Left lung (tissue), 10 donors: ENCODE measurements around the gene GAD1. TPM values are rescaled to one million over a fixed set of nuclear protein-coding genes. Genes with fewer than 3 reads are reported as not detected.

Source experiments
- ATAC-seq: fragments of 200-7000 bp; cut with Tn5 transposase; one replicate; pipeline ENCODE4 v1.9.1; 2020; ENCODE audit warnings: moderate library complexity
- DNase-seq, 4 donors: peaks; one replicate each; pipeline ENCODE4 v3.0.0-alpha.2; 2013 to 2020
- H3K27ac ChIP-seq, 2 donors: fragments of 200-600 bp; sonication (generic) in 1 of 2; one replicate each; pipeline versions ENCODE4 v1.5.0 to v1.8.0; 2020 to 2021
- H3K27me3 ChIP-seq, 2 donors: fragments of 200-600 bp; sonication (generic) in 1 of 2; one replicate each; pipeline versions ENCODE4 v1.5.0 to v1.8.0; 2020 to 2021
- H3K36me3 ChIP-seq, 2 donors: fragments of 200-600 bp; sonication (generic) in 1 of 2; one replicate each; pipeline versions ENCODE4 v1.5.0 to v1.8.0; 2020 to 2021
- H3K4me1 ChIP-seq, 2 donors: fragments of 200-600 bp; one replicate each; pipeline ENCODE4 v1.8.0; 2021
- H3K4me3 ChIP-seq, 2 donors: fragments of 200-600 bp; sonication (generic) in 1 of 2; one replicate each; pipeline versions ENCODE4 v1.5.0 to v1.8.0; 2020 to 2021; ENCODE audit warnings: mild to moderate bottlenecking in 1 of 2
- H3K9me3 ChIP-seq, 2 donors: fragments of 200-600 bp; sonication (generic) in 1 of 2; one replicate each; pipeline versions ENCODE4 v1.5.0 to v1.8.0; 2020 to 2021
- intact Hi-C, 2 donors: fragments of 100-400 bp; cut with DNase I; formaldehyde crosslinking; loops; one replicate each; pipeline versions ENCODE4 v1.11.2 to v1.14.2; 2022
- polyA plus RNA-seq, 6 donors: library from polyadenylated mRNA; unstranded; fragments of 120-200 nt; gene quantifications; one replicate each; pipeline ENCODE4 v1.2.1, GENCODE V29; 2013; ENCODE audit not compliant: insufficient read length in 6 of 6
- total RNA-seq, 2 donors: library from RNA; stranded (reverse); fragmentation: NEBNext Ultra II Directional; extraction: Animal tissue kit (Norgen Biotek cat#: 25700); gene quantifications; one replicate each; pipeline ENCODE4 v1.2.1, GENCODE V29; 2021
- TF ChIP-seq, protein P1 (sequence below), 2 donors: fragments of 200-600 bp; sonication (generic) in 1 of 2; IDR thresholded peaks; one replicate each; pipeline versions ENCODE4 v1.5.0 to v1.8.0; 2021; ENCODE audit warnings: antibody characterized with exemption in 2 of 2
- donor health status: DM: no; HTN: yes; CAD: no.
- donor health status: DM: no; HTN: no; CAD: no.

The GAD1 gene
- total and polyA plus RNA-seq, 8 donors = 0.29 to 1.7 (median 1.2) TPM; not detected in 1

DNA sequence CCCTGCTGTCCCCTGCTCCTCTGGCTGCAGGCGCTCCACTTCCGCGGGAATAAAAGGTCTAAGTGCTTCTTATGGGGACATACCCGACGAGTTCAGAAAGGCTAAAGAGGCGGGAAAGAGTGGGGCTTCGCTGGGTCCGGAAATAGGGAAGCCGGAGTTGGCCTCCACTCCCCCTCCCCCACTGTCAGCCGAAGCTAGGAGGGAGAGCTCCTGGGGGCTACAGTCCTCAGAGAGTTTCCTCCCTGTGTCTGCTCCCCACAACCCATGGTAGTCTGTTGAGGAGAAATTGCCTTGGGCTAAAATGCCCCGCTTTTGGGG is 7.2 kb downstream of the GAD1 start:
- H3K27ac ChIP-seq = no peak overlapping the region
- no peak overlapping the region for H3K4me3 ChIP-seq
- TF ChIP-seq, protein P1, sequence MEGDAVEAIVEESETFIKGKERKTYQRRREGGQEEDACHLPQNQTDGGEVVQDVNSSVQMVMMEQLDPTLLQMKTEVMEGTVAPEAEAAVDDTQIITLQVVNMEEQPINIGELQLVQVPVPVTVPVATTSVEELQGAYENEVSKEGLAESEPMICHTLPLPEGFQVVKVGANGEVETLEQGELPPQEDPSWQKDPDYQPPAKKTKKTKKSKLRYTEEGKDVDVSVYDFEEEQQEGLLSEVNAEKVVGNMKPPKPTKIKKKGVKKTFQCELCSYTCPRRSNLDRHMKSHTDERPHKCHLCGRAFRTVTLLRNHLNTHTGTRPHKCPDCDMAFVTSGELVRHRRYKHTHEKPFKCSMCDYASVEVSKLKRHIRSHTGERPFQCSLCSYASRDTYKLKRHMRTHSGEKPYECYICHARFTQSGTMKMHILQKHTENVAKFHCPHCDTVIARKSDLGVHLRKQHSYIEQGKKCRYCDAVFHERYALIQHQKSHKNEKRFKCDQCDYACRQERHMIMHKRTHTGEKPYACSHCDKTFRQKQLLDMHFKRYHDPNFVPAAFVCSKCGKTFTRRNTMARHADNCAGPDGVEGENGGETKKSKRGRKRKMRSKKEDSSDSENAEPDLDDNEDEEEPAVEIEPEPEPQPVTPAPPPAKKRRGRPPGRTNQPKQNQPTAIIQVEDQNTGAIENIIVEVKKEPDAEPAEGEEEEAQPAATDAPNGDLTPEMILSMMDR (IDR thresholded peaks at IDR 0.05) = no peak
- no peaks in the 10 kb centered on the region for H3K9me3 ChIP-seq
- intact Hi-C loops = no loop called here
- H3K36me3 ChIP-seq = no peaks in the 10 kb centered on the region
- H3K4me1 ChIP-seq = peaks cover 35 to 44% of the 10 kb centered on the region in 2 donors
- ATAC-seq (no peak), DNase-seq (no peak)
- peaks cover 53 to 90% of the 10 kb centered on the region in 2 donors for H3K27me3 ChIP-seq

DNA sequence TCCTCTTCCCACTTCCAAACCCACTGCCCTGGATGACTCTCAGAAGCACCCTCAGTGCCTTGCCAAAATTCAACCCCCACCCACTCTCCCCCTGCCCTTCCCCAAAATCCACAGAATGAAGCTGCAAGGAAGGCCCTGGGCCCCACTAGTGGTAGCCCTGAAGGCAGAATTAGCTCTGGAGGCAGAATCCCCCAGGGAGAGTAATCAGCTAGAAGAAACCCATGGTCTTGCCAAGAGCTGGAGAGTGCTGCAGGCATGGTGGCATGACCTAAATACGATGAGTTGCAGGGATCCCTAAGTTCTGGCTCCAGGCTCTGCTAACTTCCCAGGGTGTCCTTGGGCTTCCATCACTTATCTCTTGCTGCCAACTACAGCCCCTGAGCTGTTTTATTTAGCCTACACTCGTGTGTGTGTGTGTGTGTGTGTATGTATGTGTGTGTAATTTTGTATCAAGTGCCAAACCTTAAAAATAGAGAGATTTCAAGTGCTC is 7.9 kb downstream of the GAD1 start:
- peaks cover 46 to 90% of the 10 kb centered on the region in 2 donors for H3K27me3 ChIP-seq
- peaks cover 35 to 44% of the 10 kb centered on the region in 2 donors for H3K4me1 ChIP-seq
- DNase-seq = no peak

DNA sequence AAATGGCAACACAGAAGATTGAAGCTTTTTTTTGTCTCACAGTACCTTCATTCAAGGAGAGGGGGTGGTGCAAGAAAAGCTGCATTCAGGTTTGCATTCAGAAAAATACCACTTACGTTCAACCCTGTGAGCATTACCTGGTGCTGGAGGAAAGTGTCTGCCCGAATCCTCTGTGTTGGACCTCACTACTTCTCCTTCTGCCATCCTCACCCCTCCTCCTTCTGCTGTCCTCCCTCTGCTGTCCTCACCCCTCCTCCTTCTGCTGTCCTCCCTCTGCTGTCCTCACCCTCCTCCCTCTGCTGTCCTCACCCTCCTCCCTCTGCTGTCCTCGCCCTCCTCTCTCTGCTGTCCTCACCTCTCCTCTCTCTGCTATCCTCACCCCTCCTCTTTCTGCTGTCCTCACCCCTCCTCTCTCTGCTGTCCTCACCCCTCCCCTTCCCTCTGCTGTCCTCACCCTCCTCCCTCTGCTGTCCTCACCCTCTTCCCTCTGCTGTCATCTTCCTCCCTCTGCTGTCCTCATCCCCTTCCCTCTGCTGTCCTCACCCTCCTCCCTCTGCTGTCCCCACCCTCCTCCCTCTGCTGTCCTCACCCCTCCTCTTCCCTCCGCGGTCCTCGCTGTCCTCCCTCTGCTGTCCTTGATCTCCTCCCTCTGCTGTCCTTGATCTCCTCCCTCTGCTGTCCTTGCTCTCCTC is 11.3 kb downstream of the GAD1 start:
- Histone ChIP-seq H3K9me3 (no peaks in the 10 kb centered on the region), H3K4me3 (no peak overlapping the region), H3K4me1 (peaks cover 9 to 11% of the 10 kb centered on the region in 2 donors), H3K36me3 (no peaks in the 10 kb centered on the region), H3K27ac (no peak overlapping the region), H3K27me3 (peaks cover 12 to 60% of the 10 kb centered on the region in 2 donors)
- TF ChIP-seq, protein P1 (IDR thresholded peaks at IDR 0.05) = no peak
- ATAC-seq (no peak), DNase-seq (no peak)
- intact Hi-C loops = no loop called here

More for the DNA sequence above, 7.9 kb downstream of the GAD1 start:
- no peak for ATAC-seq
- Histone ChIP-seq H3K27ac (no peak overlapping the region), H3K4me3 (no peak overlapping the region), H3K9me3 (no peaks in the 10 kb centered on the region), H3K36me3 (no peaks in the 10 kb centered on the region)
- TF ChIP-seq, protein P1 (IDR thresholded peaks at IDR 0.05) = no peak
- intact Hi-C loops = no loop called here

DNA sequence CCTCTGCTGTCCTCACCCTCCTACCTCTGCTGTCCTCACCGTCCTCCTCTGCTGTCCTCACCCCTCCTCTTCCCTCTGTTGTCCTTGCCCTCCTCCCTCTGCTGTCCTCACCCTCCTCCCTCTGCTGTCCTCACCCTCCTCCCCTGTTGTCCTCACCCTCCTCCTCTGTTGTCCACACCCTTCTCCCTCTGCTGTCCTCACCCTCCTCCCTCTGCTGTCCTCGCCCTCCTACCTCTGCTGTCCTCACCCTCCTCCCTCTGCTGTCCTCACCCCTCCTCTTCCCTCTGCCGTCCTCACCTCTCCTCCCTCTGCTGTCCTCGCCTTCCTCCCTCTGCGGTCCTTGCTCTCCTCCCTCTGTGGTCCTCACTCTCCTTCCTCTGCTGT is 11.8 kb downstream of the GAD1 start:
- peaks cover 6 to 54% of the 10 kb centered on the region in 2 donors for H3K27me3 ChIP-seq
- no peak for DNase-seq
- no peak overlapping the region for H3K4me3 ChIP-seq
- intact Hi-C loops = no loop called here
- no peaks in the 10 kb centered on the region for H3K9me3 ChIP-seq
- no peaks in the 10 kb centered on the region for H3K36me3 ChIP-seq
- peaks cover 4 to 6% of the 10 kb centered on the region in 2 donors for H3K4me1 ChIP-seq
- TF ChIP-seq, protein P1 (IDR thresholded peaks at IDR 0.05) = no peak
- ATAC-seq = no peak
- H3K27ac ChIP-seq = no peak overlapping the region

DNA sequence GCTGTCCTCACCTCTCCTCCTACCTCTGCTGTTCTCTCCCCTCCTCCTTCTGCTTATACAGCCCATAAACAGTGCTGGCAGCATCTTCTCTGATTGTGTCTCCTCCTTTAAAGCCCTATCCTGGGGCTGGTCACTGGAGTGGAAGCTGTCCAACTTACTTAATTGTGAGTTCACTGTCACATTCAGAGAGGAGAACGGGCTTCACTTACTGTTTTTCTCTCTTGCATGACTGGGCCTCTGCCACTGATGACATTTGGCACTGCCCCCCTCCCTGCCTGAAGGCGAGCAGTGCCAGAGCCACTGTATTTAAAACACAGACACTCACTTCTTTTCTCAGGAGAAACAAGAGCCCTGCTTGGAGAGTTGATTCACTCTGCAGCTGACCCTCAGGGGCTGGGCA is 12.3 kb downstream of the GAD1 start:
- H3K9me3 ChIP-seq = no peaks in the 10 kb centered on the region
- TF ChIP-seq, protein P1 (IDR thresholded peaks at IDR 0.05) = no peak
- ATAC-seq = no peak

More for the DNA sequence above, 12.3 kb downstream of the GAD1 start:
- Histone ChIP-seq H3K4me1 (peaks cover 0 to under 1% of the 10 kb centered on the region in 2 donors), H3K27ac (no peak overlapping the region), H3K27me3 (peaks cover 1 to 52% of the 10 kb centered on the region in 2 donors), H3K4me3 (no peak overlapping the region), H3K36me3 (no peaks in the 10 kb centered on the region)
- intact Hi-C loops = no loop called here
- no peak for DNase-seq
